ENCODE data around the gene ACKR4.
"Not testable (repeated sequence)": the region's sequence is repeated elsewhere in the genome, so short reads cannot be mapped to it uniquely, and the experiment has no call there.

The ACKR4 gene

GRCh38 chr3:132596816-132597433 is at the start of gene ACKR4:
Gene ACKR4 (plus strand): TSS chr3:132597270. CDS start chr3:132600398, 3,128 bp downstream.
- DNase-seq: no peak

GRCh38 chr3:132549169-132549568 is 47.9 kb upstream of the ACKR4 start:
- DNase-seq: no peak

GRCh38 chr3:132549890-132550578 is 47.0 kb upstream of the ACKR4 start:
- DNase-seq: no peak

GRCh38 chr3:132550579-132551305 is 46.3 kb upstream of the ACKR4 start:
- DNase-seq: no peak

GRCh38 chr3:132553826-132554225 is 43.2 kb upstream of the ACKR4 start:
- no peak for DNase-seq

GRCh38 chr3:132554437-132554836 is 42.6 kb upstream of the ACKR4 start:
- DNase-seq: no peak

- DNase-seq: no peak
Measured at GRCh38 chr3:132555306-132556035, 41.6 kb upstream of the ACKR4 start.

- not testable (repeated sequence) for DNase-seq
Measured at GRCh38 chr3:132556036-132556386, 41.1 kb upstream of the ACKR4 start.

GRCh38 chr3:132556508-132557159 is 40.4 kb upstream of the ACKR4 start:
- DNase-seq: no peak

- DNase-seq: no peak
Measured at GRCh38 chr3:132561003-132561402, 36.1 kb upstream of the ACKR4 start.

GRCh38 chr3:132563420-132564069 is 33.5 kb upstream of the ACKR4 start:
- no peak for DNase-seq

- no peak for DNase-seq
Measured at GRCh38 chr3:132564070-132564465, 33.0 kb upstream of the ACKR4 start.

- no peak for DNase-seq
Measured at GRCh38 chr3:132568422-132568821, 28.6 kb upstream of the ACKR4 start.

GRCh38 chr3:132569153-132569552 is 27.9 kb upstream of the ACKR4 start:
- no peak for DNase-seq

GRCh38 chr3:132569580-132569979 is 27.5 kb upstream of the ACKR4 start:
- no peak for DNase-seq

GRCh38 chr3:132570016-132570415 is 27.1 kb upstream of the ACKR4 start:
- no peak for DNase-seq

GRCh38 chr3:132573797-132574211 is 23.3 kb upstream of the ACKR4 start:
- no peak for DNase-seq

GRCh38 chr3:132587401-132587800 is 9.7 kb upstream of the ACKR4 start:
- DNase-seq: no peak

GRCh38 chr3:132592216-132592615 is 4.9 kb upstream of the ACKR4 start:
- DNase-seq: no peak

GRCh38 chr3:132593241-132593946 is 3.7 kb upstream of the ACKR4 start:
- no peak for DNase-seq

- no peak for DNase-seq
Measured at GRCh38 chr3:132593947-132594323, 3.1 kb upstream of the ACKR4 start.

- DNase-seq: no peak
Measured at GRCh38 chr3:132594498-132594897, 2.6 kb upstream of the ACKR4 start.

Data from CD4-positive, alpha-beta T cell treated with Interleukin-1 beta for 1 hour (primary cell).